HUES48 (cell line): ENCODE data around the gene CCL25.
"Not testable (repeated sequence)": the region's sequence is repeated elsewhere in the genome, so short reads cannot be mapped to it uniquely, and the experiment has no call there.

Experiments
- H3K27ac ChIP-seq: one replicate; pipeline ENCODE4 v1.7.0; 2013; ENCODE audit warnings: low read depth, low read length, inconsistent platforms
- H3K27me3 ChIP-seq: 2 replicates; pipeline ENCODE4 v1.6.1; 2013; ENCODE audit warnings: mild to moderate bottlenecking, low read length; ENCODE audit not compliant: control insufficient read depth, insufficient read depth
- H3K36me3 ChIP-seq: 2 replicates; pipeline ENCODE4 v1.6.1; 2013; ENCODE audit warnings: low read length; ENCODE audit not compliant: control insufficient read depth, insufficient read depth
- H3K4me1 ChIP-seq: 2 replicates; pipeline ENCODE4 v1.6.1; 2013; ENCODE audit warnings: mild to moderate bottlenecking, low read length; ENCODE audit not compliant: control insufficient read depth, insufficient read depth
- H3K4me3 ChIP-seq: 2 replicates; pipeline ENCODE4 v1.5.1; 2013; ENCODE audit warnings: mild to moderate bottlenecking, low read depth, low read length
- H3K9ac ChIP-seq: 2 replicates; pipeline ENCODE4 v1.6.1; 2013; ENCODE audit warnings: mild to moderate bottlenecking, low read depth, low read length, moderate library complexity
- H3K9me3 ChIP-seq: 2 replicates; pipeline ENCODE4 v1.6.1; 2013; ENCODE audit warnings: low read length; ENCODE audit not compliant: control insufficient read depth, insufficient read depth

The CCL25 gene

DNA sequence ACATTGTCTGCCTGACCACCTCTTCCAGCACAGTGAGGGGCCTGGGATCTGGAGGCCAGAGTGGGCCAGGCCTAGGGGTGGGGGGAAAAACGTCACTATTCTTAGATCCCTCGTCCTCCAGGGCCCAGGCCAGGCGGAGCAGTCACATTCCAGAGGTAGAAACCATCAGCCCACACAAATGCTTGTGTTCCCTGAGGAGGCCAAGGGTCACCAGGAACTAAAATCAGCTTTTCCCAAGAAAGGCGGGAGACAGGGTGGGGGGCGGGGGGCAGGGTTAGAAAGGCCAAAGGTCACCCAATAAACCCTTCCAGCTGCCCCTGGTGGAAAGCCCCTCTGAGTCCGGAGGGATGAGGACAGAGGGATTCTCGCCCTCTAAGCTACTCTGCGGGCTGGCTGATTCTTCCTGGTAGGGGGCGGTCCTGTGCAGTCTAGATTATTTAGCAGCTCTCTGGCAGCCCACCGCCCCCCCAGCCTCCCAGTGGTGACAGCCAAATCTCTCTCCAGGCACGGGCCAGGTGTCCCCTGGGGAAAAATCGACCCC is 23.5 kb upstream of the CCL25 start:
- no peak overlapping the region for H3K9ac ChIP-seq
- peak overlapping the region; percentile 86 for H3K27ac ChIP-seq
- peaks cover 13% of the 10 kb centered on the region for H3K4me1 ChIP-seq
- H3K9me3 ChIP-seq, result no peaks in the 10 kb centered on the region
- H3K27me3 ChIP-seq, result no peaks in the 10 kb centered on the region
- no peaks in the 10 kb centered on the region for H3K36me3 ChIP-seq
- no peak overlapping the region for H3K4me3 ChIP-seq

GRCh38 chr19:8030960-8031359 is 21.6 kb upstream of the CCL25 start:
- H3K4me1 ChIP-seq, result peaks cover 13% of the 10 kb centered on the region
- no peak overlapping the region for H3K9ac ChIP-seq
- no peak overlapping the region for H3K4me3 ChIP-seq

GRCh38 chr19:8033287-8034177 is 19.0 kb upstream of the CCL25 start:
- not testable (repeated sequence) for H3K27me3 ChIP-seq, H3K9me3 ChIP-seq, H3K36me3 ChIP-seq, H3K4me3 ChIP-seq
- H3K27ac ChIP-seq, result peak overlapping the region; percentile 66
- peaks cover 13% of the 10 kb centered on the region for H3K4me1 ChIP-seq
- H3K9ac ChIP-seq, result peak overlapping the region; percentile 8; the same call in 1 of the 2 replicates

More at GRCh38 chr19:8030960-8031359, 21.6 kb upstream of the CCL25 start:
- no peaks in the 10 kb centered on the region for H3K27me3 ChIP-seq
- H3K27ac ChIP-seq, result no peak overlapping the region
- no peaks in the 10 kb centered on the region for H3K9me3 ChIP-seq
- no peaks in the 10 kb centered on the region for H3K36me3 ChIP-seq

DNA sequence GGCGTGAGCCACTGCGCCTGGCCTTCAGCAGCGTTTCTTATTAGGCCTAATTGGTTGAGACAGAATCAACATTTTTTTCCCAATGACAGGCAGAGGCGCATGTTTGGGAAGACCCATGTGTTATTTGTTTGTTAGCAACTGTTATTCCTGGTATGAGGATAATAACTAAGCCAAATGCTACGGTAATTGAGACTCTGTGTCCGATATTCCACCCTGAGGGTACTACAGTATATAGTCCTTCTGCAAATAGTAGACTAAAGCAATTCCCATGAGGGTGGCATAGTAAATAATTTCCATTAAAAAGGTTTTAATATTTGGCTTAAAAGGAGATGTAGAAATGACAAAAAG is 18.4 kb upstream of the CCL25 start:
- Histone ChIP-seq H3K9me3 (no peaks in the 10 kb centered on the region), H3K27ac (no peak overlapping the region), H3K36me3 (no peaks in the 10 kb centered on the region), H3K9ac (no peak overlapping the region), H3K27me3 (no peaks in the 10 kb centered on the region), H3K4me3 (no peak overlapping the region), H3K4me1 (peaks cover 13% of the 10 kb centered on the region)

GRCh38 chr19:8036434-8037099 is 16.0 kb upstream of the CCL25 start:
- no peaks in the 10 kb centered on the region for H3K36me3 ChIP-seq
- no peak overlapping the region for H3K4me3 ChIP-seq
- H3K9ac ChIP-seq, result no peak overlapping the region
- no peak overlapping the region for H3K27ac ChIP-seq
- H3K4me1 ChIP-seq, result peaks cover 8% of the 10 kb centered on the region
- no peaks in the 10 kb centered on the region for H3K27me3 ChIP-seq
- H3K9me3 ChIP-seq, result no peaks in the 10 kb centered on the region

- H3K36me3 ChIP-seq, result no peaks in the 10 kb centered on the region
- no peaks in the 10 kb centered on the region for H3K27me3 ChIP-seq
- no peak overlapping the region for H3K9ac ChIP-seq
- H3K9me3 ChIP-seq, result no peaks in the 10 kb centered on the region
- no peak overlapping the region for H3K27ac ChIP-seq
- no peak overlapping the region for H3K4me3 ChIP-seq
- no peaks in the 10 kb centered on the region for H3K4me1 ChIP-seq
Measured at GRCh38 chr19:8038815-8039214, 13.7 kb upstream of the CCL25 start.

GRCh38 chr19:8039231-8039630 is 13.3 kb upstream of the CCL25 start:
- Histone ChIP-seq H3K9ac (no peak overlapping the region), H3K36me3 (no peaks in the 10 kb centered on the region), H3K9me3 (no peaks in the 10 kb centered on the region), H3K27me3 (no peaks in the 10 kb centered on the region), H3K4me3 (no peak overlapping the region), H3K27ac (no peak overlapping the region), H3K4me1 (no peaks in the 10 kb centered on the region)

- Histone ChIP-seq H3K4me3 (no peak overlapping the region), H3K9me3 (no peaks in the 10 kb centered on the region), H3K4me1 (no peaks in the 10 kb centered on the region), H3K27ac (no peak overlapping the region), H3K36me3 (no peaks in the 10 kb centered on the region), H3K27me3 (no peaks in the 10 kb centered on the region), H3K9ac (no peak overlapping the region)
Measured at GRCh38 chr19:8041531-8041931, 11.0 kb upstream of the CCL25 start.

DNA sequence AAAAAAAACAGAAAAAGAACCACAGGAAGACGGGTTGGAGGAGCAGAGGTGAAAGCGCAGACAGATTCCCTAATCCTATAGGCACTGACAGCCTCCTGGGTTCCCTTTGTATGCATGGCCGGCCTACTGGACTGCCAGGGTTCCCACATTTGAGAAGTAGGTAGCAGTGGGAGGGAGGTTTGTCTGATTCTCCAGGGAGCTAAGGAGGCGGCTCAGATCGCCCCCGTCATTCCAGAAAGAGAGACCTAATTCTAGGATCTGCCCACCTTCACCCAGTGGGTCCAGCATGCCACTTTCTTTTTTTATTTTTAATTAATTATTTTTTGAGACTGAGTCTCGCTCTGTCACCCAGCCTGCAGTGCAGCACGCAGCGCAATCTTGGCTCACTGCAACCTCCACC is 9.7 kb upstream of the CCL25 start:
- H3K4me3 ChIP-seq, result no peak overlapping the region
- H3K4me1 ChIP-seq, result no peaks in the 10 kb centered on the region
- no peaks in the 10 kb centered on the region for H3K9me3 ChIP-seq
- H3K27me3 ChIP-seq, result no peaks in the 10 kb centered on the region
- H3K27ac ChIP-seq, result no peak overlapping the region
- no peak overlapping the region for H3K9ac ChIP-seq
- H3K36me3 ChIP-seq, result no peaks in the 10 kb centered on the region

DNA sequence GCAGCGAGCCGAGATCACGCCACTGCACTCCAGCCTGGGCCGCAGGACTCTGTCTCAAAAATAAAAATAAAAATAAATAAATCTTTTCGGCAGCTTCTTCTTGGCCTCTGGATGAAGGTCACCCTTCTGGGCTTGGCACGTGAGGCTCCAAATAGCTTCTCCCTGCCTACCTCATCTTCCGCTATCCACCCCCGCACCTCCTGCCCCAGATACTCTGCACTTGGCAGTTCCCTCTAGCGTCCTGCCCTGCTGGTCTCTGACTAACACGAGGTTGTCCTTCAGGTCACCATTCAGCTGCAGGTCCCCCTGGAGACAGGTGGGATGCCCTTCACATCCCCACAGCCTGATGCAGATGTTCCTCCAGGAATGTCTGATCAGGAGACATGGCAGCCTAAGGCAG is 8.5 kb upstream of the CCL25 start:
- Histone ChIP-seq H3K27me3 (peaks cover 1% of the 10 kb centered on the region; the same call in 1 of the 2 replicates), H3K4me3 (no peak overlapping the region), H3K4me1 (no peaks in the 10 kb centered on the region), H3K9me3 (no peaks in the 10 kb centered on the region), H3K36me3 (no peaks in the 10 kb centered on the region), H3K9ac (no peak overlapping the region), H3K27ac (no peak overlapping the region)
